Loucy (cell line): Measurements from ENCODE around the gene FLOT2.

Source experiments
- EZH2phosphoT487 ChIP-seq: fragments of 200-600 bp; IDR thresholded peaks from 2 replicates; pipeline ENCODE4 v1.6.1; 2018; ENCODE audit warnings: antibody characterized with exemption, mild to moderate bottlenecking, moderate library complexity, borderline replicate concordance
- TF ChIP-seq, protein P1 (sequence below): fragments of 200-600 bp; sonication (generic); conservative IDR thresholded peaks from 2 replicates; pipeline ENCODE4 v1.5.1; 2014; ENCODE audit warnings: mild to moderate bottlenecking, antibody characterized with exemption, low read length

DNA sequence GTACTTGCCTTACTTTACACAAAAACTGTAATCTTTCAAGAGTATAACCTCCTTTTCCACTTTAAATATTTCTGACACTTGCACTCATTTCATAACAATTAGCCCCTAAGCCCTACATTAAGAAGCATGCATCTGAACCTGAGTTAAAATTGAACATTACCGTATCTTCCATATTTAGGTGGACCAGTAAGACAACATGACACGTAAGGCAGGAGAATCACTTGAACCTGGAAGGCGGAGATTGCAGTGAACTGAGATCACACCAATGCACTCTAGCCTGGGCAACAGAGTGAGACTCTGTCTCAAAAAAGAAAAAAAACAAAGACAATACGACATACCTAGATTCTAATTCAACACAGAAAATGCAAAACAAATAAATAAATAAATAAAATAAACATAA lies 46.8 kb upstream of the FLOT2 start:
- TF ChIP-seq, protein P1, sequence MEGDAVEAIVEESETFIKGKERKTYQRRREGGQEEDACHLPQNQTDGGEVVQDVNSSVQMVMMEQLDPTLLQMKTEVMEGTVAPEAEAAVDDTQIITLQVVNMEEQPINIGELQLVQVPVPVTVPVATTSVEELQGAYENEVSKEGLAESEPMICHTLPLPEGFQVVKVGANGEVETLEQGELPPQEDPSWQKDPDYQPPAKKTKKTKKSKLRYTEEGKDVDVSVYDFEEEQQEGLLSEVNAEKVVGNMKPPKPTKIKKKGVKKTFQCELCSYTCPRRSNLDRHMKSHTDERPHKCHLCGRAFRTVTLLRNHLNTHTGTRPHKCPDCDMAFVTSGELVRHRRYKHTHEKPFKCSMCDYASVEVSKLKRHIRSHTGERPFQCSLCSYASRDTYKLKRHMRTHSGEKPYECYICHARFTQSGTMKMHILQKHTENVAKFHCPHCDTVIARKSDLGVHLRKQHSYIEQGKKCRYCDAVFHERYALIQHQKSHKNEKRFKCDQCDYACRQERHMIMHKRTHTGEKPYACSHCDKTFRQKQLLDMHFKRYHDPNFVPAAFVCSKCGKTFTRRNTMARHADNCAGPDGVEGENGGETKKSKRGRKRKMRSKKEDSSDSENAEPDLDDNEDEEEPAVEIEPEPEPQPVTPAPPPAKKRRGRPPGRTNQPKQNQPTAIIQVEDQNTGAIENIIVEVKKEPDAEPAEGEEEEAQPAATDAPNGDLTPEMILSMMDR = no peak
- no peak for TF ChIP-seq EZH2phosphoT487
